CD4-positive, alpha-beta T cell treated with Interleukin-17A for 4 hours (primary cell): ENCODE results near the gene NPIPA1.
"Not testable (repeated sequence)": the region's sequence is repeated elsewhere in the genome, so short reads cannot be mapped to it uniquely, and the experiment has no call there.

Experiments used
- DNase-seq: peaks from one replicate; pipeline ENCODE4 v3.0.0-alpha.2; 2020; ENCODE audit warnings: mixed read lengths

NPIPA1 gene

DNA sequence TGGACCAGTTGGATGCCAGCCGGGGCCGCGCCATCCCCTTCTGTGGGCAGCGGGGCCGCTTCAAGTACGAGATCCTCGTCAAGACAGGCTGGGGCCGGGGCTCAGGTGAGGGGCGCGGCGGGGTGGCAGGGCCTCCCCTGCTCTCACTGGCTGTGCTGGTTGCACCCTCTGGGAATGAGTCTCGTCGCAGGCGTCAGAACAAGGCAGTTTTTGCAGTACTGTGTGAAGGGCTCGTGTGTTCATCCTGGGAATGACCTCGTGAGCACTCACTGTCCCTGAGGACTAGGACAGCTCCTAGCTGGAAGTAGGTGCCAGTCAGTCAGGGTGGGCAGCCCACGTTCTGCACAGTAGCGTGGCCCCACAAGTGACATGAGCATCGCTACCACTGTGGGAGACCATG, 6.3 kb upstream of the NPIPA1 start:
- not testable (repeated sequence) for DNase-seq

DNA sequence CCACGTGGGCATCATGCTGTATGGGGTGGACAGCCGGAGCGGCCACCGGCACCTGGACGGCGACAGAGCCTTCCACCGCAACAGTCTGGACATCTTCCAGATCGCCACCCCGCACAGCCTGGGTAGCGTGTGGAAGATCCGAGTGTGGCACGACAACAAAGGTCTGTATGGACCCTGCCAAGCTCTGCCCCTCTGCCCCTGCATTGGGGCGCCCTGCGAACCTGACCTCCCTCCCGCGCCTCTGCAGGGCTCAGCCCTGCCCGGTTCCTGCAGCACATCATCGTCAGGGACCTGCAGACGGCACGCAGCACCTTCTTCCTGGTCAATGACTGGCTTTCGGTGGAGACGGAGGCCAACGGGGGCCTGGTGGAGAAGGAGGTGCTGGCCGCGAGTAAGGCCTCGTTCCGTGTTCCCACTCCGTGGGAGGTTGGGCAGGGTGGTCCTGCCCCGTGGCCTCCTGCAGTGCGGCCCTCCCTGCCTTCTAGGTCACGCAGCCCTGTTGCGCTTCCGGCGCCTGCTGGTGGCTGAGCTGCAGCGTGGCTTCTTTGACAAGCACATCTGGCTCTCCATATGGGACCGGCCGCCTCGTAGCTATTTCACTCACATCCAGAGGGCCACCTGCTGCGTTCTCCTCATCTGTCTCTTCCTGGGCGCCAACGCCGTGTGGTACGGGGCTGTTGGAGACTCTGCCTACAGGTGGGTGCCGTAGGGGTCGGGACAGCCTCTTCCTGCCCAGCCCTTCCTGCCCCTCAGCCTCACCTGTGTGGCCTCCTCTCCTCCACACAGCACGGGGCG, 4.5 kb upstream of the NPIPA1 start:
- DNase-seq, result not testable (repeated sequence)

DNA sequence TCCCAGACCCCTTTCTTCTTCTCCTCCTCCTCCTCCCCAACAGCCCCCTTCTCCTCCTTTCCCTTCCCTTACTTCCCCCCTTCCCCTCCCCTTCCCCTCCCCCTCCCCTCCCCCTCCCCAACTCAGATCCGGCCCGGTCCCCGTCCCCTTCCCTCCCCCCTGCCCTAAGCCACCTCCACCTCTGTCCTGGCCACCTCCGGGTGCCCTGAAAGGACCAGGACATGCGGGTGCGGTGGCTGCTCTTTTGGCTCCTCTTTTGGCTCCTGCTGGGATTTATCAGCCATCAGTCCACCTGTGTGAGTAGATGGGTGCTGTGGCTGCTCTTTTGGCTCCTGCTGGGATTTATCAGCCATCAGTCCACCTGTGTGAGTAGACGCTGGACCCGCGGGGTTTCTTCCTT, 751 bp downstream of the NPIPA1 start:
- not testable (repeated sequence) for DNase-seq

DNA sequence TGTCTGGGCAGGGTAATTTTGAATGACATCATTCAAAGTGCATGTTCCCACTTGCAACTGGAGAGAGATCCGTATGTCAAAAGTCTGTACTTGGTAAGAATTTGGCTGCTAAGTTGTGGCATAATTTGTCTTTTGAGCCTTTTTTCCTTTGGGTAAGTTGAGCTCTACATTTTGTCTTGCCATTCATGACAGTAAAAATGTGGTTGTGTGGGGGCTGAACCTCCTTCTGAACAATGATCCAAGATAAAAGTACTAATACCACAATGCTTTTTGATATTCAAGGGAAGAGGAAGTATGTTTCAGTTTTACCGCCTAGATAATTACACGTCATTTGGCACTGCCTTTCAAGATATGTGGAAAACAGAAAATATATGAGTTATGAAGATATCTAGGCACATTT, 5.4 kb downstream of the NPIPA1 start:
- DNase-seq, result not testable (repeated sequence)

DNA sequence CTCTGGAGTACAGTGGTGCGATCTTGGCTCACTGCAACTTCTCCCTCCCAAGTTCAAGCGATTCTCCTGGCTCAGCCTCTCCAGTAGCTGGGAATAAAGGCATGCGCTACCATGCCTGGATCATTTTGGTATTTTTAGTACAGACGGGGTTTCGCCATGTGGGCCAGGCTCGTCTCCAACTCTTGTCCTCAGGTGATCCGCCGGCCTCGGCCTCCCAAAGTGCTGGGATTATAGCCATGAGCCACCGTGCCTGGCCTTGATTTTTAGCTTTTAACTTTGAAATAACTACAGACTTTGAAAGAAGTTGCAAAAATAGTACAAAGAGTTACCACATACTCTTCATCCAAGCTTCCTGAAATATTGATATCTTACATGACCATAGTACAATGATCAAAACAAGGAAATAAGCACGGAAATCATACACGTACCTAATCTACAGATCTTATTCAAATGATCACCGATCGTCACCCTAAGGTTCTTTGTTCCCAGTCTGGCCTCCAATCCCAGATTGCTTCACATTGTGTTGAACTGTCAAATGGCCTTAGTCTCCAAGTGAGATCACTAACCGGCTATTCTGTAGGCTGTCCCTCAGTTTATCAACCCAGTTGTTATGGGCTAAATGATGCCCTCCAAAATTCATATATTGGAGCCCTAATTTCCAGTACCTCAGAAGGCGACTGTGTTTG, 18.4 kb downstream of the NPIPA1 start:
- DNase-seq, result no peak

DNA sequence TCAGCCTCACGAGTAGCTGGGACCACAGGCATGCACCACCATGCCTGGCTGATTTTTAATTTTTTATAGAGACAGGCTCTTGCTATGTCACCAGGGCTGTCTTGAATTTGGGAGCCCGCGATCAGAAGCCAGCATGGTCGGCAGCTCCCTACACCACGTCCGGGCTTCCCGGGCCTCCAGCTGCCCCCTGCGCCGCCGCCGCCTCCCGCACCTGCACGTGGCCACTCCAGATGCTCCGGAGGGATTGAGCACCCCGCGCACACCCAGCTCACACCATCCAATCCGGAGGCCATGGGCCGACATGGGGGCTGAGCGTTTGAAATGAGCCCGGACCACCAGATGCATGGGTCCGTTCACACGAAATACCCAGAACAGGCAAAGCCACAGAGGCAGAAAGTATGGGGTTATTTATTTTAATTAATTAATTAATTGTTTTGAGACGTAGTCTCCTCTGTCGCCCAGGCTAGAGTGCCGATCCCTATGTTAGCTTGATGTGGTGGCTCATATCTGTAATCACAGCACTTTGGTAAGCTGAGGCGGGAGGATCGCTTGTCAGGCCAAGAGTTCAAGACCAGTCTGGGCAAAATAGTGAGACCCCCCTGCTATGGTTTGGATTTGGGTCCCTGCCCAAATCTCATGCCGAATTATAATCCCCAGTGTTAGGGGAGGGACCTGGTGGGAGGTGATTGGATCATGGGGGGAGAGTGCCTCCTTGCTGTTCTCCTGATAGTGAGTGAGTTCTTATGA, 20.5 kb downstream of the NPIPA1 start:
- no peak for DNase-seq

DNA sequence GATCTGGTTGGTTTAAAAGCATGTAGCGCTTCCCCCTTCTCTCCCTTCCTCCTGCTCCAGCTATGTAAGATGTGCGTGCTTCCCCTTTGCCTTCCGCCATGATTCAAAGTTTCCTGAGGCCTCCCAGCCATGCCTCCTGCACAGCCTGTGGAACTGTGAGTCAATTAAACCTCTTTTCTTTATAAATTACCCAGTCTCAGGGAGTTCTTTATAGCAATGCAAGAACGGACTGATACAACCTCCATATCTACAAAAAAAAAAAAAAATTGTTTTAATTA, 21.0 kb downstream of the NPIPA1 start:
- no peak for DNase-seq

DNA sequence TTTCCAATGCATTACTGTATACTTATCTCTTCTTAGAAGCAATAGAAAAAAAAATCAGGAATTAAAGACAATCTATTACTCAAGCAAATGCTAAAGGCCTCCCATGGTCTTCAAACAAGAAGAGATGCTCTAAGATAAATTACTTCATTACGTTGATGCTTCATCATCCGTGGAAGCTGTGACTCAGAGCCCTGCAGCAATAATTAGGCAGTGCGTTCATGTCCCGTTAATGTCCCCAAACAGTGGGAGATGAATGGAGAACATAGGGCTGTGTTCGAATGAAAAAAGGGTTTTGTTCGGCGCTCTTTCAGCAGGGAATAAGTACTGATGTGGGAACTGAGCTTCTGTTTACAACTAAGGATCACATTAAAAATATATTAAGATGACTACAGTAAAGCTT, 21.7 kb downstream of the NPIPA1 start:
- no peak for DNase-seq

DNA sequence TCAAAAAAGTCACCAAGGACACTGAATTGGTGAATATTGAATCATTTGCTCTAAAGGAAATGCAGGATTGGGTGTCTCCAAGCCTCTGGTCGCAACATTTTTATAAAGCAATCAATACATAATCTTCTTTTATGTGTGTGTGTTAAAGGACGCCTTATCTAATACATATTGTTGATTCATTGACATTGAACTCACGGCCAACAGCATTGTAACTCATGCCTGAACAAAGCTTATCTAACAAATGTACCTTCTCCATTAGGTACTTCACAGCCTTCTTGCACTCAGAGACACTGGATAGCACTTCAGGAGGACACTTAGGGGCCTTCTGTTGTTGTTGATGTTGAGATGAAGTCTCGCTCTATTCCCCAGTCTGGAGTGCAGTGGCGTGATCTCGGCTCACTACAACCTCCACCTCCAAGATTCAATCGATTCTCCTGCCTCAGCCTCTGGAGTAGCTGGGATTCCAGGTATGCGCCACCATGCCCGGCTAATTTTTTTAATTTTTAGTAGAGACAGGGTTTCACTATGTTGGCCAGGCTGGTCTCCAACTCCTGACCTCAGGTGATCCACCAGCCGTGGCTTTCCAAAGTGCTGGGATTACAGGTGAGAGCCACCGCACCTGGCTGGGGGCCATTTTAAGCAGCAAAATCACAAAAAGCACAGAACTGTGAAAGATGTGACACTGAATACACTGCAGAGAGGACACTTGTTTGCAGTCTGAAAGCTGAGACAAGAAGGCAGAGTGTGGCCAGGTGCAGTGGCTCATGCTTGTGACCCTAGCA, 24.4 kb downstream of the NPIPA1 start:
- no peak for DNase-seq

DNA sequence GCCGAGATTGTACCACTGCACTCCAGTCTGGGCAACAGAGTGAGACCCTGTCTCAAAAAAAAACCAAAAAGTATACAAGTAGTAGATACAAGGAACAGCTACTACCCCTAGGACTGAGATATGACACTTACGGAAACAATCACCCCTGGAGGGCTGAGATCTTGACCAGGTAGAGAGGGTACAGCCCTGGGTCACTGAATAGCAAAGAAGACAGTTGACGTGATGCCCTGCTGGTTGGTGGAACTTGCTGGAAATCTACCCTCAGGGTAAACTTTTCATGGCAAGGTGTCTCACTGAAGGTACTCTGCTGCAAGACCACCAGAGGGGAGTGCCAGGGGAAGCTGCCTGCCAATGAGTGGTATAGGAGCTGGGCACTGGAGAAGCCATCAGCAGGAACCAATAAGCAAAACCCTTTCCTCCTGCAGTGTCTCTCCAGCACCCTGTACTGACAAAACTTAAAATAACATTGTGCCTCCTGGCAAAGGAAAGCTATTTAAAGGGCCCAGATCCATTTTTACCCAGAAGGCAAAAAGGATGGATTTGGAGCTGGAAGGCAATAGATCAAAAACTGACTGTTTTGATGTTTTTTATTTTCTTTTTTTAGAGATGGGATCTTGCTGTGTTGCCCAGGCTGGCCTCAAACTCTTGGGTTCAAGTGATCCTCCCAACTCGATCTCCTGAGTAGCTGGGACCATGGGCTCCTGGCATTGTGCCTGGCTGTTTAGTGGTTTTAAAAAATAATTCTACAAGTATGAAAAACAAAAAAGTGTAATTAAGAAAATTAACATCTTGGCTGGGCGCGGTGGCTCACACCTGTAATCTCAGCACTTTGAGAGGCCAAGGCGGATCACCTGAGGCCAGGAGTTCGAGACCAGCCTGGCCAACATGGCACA, 26.3 kb downstream of the NPIPA1 start:
- no peak for DNase-seq

DNA sequence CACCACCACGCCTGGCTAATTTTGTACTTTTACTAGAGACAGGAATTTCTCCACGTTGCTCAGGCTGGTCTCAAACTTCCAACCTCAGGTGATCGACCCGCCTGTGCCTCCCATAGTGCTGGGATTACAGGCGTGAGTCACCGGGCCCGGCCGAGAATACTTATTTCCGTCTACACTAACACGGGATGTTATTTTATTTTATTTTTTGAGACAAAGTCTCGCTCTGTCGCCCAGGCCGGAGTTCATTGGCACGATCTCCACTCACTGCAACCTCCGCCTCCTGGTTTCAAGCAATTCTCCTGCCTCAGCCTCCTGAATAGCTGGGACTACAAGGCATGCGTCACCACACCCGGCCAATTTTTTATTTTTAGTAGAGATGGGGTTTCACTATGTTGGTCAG, 28.1 kb downstream of the NPIPA1 start:
- DNase-seq, result no peak

DNA sequence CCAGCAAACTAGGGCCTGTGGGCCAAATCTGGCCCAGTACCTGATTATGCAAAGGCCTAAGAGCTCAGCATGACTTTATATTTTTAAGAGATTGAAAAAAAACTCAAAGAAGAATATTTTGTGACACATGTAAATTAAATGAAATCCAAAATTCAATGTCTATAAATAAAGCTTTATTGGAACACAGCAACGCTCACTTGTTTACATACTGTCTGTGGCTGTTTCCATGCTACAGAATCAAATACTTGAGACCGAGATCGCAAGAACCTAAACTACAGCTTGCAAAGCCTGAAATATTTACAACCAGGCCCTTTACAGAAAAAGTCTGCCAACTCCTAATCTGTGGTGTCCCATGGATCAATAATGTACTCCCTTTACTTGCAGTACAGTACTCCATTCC, 32.6 kb downstream of the NPIPA1 start:
- not testable (repeated sequence) for DNase-seq

DNA sequence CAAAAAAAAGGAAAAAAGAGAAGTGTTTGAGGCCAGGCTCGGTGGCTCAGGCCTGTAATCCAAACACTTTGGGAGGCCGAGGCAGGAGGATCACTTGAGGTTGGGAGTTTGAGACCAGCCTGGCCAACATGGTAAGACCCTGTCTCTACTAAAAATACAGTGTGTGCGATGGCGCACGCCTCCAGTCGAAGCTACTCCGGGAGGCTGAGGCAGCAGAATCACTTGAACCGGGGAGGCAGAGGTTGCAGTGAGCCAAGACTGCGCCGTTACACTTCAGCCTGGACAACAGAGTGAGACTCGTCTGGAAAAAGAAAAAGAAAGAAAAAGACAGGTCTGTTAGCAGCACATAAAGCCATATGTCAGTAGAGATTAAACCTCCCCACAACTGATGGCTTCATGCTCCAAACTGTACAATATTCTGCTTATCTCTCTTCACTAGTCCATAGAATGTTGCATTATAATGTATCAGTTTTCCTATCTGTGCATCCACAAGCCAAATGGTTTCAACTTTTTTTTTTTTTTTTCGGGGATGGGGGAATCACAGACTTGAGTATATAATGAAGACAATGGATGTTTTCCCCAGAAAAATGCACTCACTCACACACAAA, 34.5 kb downstream of the NPIPA1 start:
- DNase-seq, result not testable (repeated sequence)

DNA sequence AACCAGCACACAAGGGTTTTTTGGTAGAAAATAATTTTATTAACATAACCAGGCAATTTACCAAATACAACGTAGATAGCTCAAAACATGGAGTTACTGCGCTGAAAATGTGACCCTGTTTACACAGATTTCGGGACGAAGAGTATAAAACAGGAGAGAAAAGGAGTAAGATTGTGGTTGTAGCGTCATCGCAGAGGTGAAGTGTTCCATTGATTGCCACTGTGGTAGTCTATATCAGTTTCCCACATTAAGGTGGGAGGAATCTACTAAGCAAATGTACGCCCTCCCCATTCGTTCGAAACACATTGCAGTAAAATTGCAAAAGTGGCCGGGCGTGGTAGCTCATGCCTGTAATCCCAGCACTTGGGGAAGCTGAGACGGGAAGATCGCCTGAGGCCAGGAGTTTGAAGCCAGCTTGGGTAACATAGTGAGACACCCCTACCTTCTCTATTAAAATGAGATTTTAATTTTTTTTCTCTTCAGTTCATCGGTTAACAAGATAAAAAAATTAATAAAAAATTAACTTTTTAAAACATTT, 36.6 kb downstream of the NPIPA1 start:
- DNase-seq, result not testable (repeated sequence)

DNA sequence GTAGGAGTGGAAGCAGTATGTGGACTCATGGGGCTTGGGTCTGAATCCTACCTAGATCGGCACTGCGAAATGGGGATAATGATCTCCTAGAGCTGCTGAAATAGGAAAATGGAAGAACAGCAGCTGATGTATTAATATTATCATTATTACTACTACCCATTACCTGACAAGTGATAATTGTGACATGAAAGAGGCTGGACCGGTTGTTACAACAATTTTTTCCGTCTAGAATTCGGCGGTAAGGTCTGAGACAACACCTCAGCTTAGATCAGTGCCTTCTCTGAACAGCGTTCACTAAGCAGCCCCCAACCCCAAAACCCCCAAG, 37.0 kb downstream of the NPIPA1 start:
- DNase-seq, result not testable (repeated sequence)

DNA sequence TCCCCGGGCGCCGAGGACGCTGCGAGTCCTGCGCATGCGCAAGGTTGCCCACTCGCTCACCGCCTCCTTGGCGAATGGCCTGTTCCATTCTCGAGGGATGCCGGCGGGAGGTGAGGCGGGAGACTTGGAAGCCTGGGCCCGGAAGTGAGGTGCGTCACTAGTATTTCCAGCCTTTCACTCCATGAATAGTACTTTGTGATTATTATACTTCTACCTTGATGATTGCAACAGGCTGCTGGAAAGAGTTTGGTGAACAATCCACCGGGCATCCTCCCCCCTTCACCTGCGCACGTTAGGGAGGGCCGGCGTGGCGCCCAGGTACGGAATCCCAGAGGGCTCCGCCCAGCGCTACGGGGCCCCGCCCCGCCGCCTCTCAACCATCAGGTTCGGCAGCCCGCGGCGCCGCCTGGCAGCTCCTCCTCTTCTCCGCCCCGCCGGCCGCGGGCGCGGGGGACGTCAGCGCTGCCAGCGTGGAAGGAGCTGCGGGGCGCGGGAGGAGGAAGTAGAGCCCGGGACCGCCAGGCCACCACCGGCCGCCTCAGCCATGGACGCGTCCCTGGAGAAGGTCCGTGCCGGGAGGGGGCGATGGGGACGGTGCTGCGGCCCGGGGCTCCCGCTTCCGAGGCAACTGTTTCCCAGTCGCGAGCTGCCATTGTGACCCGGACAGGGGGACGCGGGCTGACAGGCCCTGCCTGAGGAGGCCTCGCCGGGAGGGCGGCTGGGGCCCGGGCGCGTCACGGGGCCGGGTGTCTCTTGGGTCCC, 37.6 kb downstream of the NPIPA1 start, which contains the start of gene PDXDC1:
PDXDC1 (plus strand) TSS at position 371 of the 762 bp plus-strand sequence; CDS start at position 545, 174 bp downstream.
- peak; percentile 100 for DNase-seq

DNA sequence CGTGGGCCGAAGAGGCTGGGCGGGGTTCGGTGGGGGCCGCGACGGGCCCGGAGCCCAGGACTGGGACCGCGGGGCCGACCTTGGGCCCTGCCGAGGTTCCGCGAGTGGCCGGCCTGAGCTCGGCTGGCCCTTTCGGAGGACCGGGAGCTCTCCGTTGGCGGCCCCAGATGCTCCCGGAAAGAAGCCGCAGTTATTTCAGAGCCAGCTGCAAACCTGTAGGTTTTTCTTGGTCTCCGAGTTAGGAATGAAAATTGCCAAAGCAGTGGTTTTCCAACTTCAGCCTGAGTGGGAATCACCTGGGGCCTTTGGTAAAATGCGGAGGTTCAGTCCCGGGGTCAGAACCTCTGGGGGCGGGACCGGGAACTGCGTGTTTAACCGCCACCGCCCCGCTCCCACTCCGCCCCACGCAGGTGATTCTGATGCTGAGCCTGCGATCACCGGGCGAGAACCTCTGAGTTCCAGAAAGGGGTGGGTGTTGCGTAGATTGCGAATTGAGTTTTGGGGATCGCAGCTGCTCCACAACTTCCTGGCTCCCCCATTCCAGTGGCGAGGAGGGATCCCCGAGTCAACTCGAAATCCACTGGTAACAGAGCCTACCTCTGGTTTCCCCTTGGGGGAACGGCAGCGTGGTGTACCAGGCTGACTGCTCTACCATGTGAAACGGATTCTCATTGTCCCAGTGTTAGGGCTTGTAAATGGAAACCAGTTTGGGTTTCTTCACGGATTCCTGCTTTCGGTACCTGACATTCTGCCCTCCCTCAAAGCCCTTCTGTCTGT, 38.4 kb downstream of the NPIPA1 start:
- DNase-seq, result peak; percentile 71

DNA sequence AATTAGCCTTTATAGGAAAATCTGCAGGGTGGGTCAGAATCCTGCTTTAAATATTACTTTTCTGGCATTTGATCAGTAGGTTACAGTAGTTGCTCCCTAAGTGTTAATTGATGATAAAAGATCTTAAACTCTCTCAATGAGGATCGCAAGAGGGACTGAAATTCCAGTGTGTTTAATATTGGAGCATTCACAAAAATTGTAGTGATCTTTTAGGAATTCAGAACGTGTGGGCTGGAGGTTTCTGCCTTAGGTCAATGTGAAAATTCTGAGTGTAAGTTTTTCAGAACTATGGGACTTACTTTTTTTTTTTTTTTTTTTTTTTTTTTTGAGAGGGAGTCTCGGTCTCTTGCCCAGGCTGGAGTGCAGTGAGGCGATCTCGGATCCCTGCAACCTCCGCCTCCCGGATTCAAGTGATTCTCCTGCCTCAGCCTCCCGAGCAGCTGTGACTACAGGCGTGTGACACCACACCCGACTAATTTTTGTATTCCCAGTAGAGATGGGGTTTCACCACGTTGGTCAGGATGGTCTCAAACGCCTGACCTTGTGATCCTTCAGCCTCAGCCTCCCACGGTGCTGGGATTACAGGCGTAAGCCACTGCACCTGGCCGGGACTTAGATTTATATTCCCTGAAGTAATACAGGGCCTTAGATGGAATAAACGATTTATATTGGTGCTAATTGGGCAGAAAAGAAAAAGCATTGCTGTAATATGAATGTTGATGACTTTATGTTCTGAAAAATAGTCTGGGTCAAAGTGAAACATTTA, 39.9 kb downstream of the NPIPA1 start:
- not testable (repeated sequence) for DNase-seq

DNA sequence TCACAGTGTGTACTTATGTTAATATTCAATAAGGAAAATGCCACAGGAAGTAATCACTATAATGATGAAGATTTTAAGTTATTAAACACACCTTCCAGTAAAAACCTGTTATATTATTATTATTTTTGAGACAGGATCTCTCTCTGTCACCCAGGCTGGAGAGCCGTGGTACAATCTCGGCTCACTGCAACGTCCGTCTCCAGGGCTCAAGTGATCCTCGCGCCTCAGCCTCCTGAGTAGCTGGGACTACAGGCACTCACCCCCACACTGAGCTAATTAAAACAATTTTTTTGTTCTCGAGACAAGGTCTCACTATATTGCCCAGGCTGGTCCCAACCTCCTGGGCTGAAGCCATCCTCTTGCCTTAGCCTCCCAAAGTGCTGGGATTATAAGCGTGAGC, 41.0 kb downstream of the NPIPA1 start:
- DNase-seq, result not testable (repeated sequence)
